Lower leg skin (tissue), 3 donors: ENCODE measurements around the gene PRKAR1B.

ENCODE experiments used
- POLR2A ChIP-seq, 2 donors: fragments of 450-650 bp; IDR thresholded peaks; one replicate each; pipeline ENCODE4 v1.6.1; 2016 to 2017; ENCODE audit warnings: antibody characterized with exemption in 2 of 2, mild to moderate bottlenecking in 1 of 2, moderate library complexity in 1 of 2
- TF ChIP-seq, protein P1 (sequence below), 3 donors: fragments of 450-650 bp; IDR thresholded peaks; one replicate each; pipeline ENCODE4 v1.5.1; 2016; ENCODE audit warnings: antibody characterized with exemption in 3 of 3, mild to moderate bottlenecking in 3 of 3, moderate library complexity in 2 of 3

- TF ChIP-seq, protein P1, sequence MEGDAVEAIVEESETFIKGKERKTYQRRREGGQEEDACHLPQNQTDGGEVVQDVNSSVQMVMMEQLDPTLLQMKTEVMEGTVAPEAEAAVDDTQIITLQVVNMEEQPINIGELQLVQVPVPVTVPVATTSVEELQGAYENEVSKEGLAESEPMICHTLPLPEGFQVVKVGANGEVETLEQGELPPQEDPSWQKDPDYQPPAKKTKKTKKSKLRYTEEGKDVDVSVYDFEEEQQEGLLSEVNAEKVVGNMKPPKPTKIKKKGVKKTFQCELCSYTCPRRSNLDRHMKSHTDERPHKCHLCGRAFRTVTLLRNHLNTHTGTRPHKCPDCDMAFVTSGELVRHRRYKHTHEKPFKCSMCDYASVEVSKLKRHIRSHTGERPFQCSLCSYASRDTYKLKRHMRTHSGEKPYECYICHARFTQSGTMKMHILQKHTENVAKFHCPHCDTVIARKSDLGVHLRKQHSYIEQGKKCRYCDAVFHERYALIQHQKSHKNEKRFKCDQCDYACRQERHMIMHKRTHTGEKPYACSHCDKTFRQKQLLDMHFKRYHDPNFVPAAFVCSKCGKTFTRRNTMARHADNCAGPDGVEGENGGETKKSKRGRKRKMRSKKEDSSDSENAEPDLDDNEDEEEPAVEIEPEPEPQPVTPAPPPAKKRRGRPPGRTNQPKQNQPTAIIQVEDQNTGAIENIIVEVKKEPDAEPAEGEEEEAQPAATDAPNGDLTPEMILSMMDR (IDR thresholded peaks at IDR 0.05), result no peak
- no peak for TF ChIP-seq POLR2A (IDR thresholded peaks at IDR 0.05)
These were observed 58.7 kb downstream of the PRKAR1B start for GRCh38 chr7:668139-668931.
